NCI-H82 (cell line): Measurements from ENCODE around the gene POU4F2.

ENCODE experiments used
- DNase-seq: peaks from one replicate; lab custom pipeline; 2025; lab: John Stamatoyannopoulos, UW

The POU4F2 gene, protein sequence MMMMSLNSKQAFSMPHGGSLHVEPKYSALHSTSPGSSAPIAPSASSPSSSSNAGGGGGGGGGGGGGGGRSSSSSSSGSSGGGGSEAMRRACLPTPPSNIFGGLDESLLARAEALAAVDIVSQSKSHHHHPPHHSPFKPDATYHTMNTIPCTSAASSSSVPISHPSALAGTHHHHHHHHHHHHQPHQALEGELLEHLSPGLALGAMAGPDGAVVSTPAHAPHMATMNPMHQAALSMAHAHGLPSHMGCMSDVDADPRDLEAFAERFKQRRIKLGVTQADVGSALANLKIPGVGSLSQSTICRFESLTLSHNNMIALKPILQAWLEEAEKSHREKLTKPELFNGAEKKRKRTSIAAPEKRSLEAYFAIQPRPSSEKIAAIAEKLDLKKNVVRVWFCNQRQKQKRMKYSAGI

DNA sequence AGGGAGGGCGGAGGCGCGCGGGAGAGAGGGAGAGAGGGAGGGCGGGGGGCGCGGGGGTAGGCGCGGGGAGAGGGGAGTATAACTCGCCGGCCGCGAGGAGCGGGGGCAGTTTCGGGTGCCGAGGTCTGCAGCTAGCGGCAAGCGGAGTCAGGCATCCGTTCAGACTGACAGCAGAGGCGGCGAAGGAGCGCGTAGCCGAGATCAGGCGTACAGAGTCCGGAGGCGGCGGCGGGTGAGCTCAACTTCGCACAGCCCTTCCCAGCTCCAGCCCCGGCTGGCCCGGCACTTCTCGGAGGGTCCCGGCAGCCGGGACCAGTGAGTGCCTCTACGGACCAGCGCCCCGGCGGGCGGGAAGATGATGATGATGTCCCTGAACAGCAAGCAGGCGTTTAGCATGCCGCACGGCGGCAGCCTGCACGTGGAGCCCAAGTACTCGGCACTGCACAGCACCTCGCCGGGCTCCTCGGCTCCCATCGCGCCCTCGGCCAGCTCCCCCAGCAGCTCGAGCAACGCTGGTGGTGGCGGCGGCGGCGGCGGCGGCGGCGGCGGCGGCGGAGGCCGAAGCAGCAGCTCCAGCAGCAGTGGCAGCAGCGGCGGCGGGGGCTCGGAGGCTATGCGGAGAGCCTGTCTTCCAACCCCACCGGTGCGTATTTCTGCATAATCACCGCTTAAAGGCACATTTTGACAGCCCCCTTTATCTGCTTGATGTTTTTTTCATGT lies at the start of gene POU4F2:
Gene POU4F2 (plus strand): TSS at position 108 of the 720 bp plus-strand sequence. CDS start 248 bp downstream, at position 356.
- DNase-seq = peak; percentile 67

DNA sequence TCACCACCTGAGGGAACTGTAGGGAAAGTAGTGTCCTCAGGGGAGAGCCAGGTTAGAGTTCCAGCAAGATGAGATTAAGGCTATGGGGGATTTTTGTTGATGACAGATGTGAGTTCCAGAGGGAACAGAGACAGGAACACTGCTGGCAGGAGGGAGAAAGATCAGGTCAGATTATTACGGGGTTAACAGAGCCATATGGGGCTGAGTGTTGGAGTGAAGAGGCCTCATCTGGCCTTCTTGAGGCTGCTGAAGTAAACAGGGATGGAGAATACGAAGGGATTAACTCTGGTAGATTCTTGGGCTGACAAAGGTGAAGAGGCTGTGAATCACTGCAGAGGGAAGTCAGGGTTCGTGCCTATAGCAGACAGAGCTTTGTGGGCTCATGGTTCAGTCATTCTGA lies 47.9 kb upstream of the POU4F2 start:
- DNase-seq = peak; percentile 91

DNA sequence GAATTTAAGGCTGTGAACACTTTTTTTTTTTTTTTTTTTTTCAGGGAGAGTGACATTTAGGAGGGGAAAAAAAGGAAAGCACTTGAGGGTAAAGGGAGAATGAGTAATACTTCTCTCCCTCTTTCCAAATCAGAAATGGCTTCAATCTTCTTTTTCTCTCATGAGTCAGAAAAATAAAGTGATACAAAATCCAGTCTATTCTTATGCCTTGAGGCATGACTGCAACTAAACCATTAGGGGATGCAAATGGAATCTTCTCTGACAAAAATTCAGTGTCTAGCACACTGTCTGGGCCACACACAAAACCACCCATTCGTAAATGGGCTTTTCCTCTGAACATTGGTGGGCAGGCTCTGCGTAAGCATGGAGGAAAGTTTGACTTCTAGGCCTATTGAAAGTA lies 46.7 kb upstream of the POU4F2 start:
- no peak for DNase-seq

DNA sequence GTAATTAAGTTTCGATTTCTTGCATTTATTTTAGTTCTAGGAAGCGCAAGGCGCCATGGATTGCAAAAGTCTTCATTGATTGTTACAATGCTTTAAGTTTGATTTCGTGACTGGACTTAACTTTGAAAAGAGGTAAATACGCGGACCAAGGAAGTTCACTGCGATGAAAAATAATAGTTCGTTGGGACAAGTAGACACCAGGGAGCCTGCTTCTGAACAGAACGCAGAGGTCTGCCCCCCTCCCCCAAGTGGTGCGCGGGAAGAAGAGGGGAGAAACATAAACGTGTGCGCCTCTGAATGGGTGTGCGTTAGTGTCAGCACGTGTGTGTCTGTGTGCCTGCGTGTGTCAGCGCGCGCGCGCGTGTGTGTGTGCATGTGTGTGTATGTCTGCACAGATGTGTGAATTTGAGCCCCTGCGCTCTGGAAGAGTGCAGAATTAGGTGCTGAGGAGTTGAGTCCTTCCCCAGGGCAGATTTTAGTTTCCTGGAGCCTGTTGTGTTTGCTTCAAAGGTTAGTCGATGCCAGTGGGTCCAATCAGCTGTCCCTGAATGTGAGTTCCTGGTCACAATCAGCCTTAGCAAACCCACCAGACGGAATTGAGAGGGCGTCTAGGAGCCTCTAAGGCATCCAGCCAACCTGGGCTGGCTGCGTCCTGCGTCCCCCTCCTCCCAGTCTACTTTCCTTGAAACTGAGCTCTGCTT lies 5.8 kb upstream of the POU4F2 start:
- DNase-seq = no peak

DNA sequence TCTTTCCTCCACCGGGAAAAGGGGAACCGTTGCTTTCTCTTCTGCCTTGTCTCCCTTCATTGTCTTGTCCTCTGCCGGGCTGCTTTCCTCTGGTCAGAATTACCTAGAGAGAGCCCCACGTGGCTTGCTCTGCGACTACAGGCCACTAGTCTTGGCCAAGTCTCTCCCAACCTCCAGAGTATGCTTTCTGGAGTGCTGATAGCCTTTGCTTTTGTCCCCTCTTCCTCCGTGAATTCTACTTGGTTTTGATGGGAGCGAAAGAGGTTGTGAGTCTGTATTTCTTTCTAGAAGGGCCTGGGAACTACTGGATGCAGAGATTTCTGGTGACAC lies 5.3 kb upstream of the POU4F2 start:
- DNase-seq = peak; percentile 15

DNA sequence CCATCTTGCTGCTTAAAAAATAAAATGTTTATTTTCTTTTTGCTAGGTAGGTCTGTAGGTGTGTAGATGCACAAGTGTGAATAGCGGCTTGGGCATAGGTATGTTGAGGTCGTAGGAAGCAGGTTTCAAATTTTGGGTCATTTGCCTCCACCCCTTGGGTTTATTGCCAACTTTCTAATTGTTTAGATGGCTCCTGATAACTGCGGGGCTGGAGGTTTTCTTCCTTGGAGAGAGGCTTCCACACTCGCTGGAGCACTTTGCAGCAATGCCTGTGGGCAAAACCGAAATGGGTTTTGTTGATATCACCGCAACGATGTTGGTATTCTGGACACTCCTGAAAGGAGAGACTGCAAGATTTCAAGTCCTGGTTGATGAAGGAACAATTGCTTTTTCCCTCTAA lies 3.9 kb upstream of the POU4F2 start:
- DNase-seq = no peak

DNA sequence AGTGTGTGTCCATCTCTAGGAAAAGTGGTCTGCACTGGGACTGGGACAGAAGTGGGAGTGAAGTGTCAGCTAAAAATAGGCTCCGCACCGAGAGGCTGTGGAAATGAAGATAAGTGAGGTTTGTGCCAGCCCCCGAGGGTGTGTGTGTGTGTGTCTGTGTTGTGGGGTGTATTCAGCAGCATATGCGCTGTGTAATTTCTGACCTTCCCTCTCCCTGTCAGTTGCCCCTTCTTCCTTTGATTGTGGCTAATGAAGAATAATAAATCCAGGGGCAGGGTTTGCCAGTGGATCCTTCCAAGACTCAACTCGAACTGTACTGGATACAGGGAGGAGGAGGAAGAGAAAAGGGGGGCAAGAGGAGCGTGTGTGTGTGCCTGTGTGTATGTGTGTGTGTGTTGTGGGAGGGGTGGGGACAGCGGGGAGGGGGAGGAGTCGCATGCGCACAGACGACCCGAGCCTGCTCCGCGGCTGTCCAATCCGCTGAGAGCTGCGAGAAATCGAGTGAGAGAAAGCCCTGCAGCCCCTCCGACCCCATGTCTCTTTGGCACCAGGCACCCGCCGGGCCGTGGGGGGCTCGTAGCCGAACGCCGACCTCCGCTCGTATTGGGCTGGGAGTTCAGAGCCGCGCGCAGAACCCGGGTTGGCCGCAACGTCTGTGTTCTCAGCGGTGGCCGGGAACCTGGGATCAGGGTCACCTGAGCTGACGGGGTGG lies 916 bp upstream of the POU4F2 start:
- peak; percentile 58 for DNase-seq

DNA sequence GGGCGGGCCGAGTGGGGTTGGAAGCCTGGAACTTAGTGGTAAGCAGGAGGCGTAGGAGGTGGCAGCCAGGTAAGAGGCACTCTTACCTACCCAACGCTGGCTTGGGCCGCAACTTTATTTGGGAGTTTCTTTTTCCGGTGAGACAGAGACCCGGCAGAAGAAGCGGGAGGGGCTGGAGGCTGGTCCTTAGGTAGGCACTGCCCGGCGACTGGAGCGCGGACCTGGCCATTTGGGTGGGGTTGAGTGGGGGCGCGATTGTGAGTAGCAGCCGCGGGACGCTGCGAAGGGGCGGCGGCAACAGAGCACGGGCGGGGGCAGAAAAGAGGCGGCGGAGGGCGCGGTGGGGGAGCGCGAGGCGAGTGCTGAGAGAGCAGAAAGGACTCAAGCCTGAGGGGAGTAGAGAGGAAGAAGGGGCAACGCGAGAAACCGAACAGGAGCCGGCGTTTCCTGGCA lies 334 bp upstream of the POU4F2 start:
- no peak for DNase-seq

DNA sequence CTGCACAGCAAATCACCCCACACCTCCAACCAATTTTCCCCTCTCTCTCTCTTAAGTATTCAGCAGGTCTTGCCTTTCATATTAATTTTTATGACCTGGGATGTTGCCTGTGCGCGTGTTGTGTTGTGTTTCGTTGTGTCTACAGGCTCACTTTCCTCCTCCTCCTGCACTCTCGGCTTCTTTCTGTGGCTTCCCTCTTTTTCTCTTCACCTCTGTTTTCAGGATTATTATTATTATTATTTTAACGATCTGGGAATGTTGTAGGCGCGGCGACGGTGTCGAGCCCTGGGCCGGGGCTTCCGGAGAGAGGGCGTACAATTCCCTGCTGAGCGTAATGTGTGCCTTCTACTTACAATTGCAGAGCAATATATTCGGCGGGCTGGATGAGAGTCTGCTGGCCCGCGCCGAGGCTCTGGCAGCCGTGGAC lies 826 bp downstream of the POU4F2 start:
- DNase-seq = no peak

DNA sequence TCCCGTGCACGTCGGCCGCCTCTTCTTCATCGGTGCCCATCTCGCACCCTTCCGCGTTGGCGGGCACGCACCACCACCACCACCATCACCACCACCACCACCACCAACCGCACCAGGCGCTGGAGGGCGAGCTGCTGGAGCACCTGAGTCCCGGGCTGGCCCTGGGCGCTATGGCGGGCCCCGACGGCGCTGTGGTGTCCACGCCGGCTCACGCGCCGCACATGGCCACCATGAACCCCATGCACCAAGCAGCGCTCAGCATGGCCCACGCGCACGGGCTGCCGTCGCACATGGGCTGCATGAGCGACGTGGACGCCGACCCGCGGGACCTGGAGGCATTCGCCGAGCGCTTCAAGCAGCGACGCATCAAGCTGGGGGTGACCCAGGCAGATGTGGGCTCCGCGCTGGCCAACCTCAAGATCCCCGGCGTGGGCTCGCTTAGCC lies 1.4 kb downstream of the POU4F2 start:
- no peak for DNase-seq

DNA sequence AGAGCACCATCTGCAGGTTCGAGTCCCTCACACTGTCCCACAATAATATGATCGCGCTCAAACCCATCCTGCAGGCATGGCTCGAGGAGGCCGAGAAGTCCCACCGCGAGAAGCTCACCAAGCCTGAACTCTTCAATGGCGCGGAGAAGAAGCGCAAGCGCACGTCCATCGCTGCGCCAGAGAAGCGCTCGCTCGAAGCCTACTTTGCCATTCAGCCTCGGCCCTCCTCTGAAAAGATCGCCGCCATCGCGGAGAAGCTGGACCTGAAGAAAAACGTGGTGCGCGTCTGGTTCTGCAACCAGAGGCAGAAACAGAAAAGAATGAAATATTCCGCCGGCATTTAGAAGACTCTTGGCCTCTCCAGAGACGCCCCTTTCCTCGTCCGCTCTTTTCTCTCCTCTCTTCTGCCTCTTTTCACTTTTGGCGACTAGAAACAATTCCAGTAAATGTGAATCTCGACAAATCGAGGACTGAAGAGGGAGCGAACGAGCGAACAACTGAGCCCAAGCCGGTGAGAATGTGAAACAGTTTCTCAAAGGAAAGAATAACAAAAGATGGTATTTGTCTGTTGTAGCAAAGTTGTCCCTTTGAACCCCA lies 1.9 kb downstream of the POU4F2 start:
- DNase-seq = no peak

DNA sequence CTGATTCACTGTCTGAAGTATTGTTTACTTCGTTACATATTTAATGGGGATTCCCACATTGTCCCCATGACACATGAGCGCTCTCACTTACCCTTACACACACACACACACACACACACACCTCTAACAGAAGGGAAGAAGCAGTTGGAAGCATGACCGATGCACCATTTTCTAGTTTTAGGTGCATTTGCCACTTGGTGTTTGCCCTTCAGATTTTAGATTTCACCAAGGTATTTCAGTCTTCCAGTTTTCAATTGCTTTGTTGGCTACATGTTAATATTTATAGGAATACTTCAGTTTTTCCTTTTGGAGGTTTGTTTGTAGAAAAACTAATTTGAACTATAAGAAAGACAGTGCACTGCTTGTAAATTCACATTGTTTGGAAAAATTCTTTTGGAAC lies 3.1 kb downstream of the POU4F2 start:
- DNase-seq = no peak

DNA sequence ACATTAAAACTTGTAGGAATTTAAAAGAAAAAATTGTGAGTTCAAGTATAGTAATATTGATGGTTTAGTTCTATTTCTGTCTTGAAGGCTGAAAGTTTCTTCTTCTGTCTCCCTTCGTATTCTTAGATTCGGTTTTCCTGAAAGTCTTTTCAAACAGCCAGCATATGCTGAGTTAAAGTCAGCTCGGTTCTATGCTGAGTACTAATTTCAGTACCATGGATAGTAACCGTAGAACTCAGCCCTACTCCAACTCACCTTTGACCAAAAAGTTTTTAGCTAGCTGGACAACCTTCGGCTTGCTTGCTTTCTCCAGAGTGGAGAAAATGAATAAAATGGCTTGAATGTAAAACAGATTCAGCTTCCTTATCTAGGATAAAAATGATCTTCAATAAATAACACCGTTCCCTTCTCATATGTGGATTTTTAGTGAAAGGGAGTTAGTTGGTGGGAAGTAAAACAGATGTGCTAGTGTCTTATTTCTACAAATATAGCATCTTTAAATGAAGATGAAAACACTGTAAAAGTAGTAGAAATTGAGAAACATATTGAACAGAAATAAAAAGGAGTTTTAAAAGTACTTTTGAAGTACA lies 5.2 kb downstream of the POU4F2 start:
- DNase-seq = no peak

DNA sequence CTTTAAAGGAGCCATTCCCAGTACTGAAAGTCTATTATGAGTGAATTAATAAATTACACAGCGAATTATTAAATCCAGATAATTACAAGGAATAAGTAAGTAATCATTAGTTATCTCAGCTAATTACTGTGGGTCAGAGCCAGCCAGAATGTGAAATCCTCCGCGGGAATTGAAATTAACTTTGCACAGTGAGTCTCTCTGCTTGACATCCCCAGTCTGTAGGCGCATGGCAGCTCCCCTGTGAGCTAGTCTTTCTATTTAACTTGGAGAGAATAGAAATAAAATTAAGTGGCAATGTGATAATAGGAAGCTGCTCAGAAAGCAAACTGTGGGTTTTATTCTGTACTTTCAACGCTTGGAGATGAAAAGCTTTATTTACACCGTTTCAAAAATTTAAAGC lies 7.2 kb downstream of the POU4F2 start:
- DNase-seq = no peak

DNA sequence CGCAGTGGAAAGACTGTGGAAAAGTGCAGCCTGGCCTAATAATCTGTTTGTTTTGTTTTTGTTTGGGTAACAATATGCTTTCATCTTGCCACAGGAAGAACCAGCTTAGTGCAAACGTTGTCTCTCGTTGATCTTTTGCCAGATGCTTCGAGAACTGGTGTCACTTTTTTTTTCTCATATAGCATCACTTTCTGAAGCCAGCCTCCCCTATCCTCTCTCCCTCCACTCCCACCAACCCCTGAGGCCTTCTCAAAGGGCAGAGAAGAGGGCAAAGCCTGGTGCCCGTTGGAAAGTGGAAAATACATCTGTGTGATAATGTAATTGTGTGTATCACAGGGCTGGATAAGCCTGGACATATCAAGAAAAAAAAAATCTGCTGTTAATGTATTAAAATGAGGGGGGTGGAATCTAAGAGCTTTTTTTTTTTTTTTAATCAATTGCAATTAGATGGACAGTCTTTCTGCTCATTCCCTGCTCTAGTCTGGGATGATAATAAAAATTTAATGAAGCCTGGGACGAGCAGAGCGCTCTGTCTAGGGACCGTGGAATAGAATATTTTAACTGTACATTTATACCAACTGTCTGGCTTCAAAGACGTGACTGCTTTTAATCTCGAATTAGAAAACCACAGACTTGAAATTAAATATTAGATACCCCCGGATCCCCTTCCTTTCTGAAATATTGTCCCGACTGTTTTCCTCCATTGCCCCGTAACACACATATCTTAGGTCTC lies 8.1 kb downstream of the POU4F2 start:
- DNase-seq = peak; percentile 19

DNA sequence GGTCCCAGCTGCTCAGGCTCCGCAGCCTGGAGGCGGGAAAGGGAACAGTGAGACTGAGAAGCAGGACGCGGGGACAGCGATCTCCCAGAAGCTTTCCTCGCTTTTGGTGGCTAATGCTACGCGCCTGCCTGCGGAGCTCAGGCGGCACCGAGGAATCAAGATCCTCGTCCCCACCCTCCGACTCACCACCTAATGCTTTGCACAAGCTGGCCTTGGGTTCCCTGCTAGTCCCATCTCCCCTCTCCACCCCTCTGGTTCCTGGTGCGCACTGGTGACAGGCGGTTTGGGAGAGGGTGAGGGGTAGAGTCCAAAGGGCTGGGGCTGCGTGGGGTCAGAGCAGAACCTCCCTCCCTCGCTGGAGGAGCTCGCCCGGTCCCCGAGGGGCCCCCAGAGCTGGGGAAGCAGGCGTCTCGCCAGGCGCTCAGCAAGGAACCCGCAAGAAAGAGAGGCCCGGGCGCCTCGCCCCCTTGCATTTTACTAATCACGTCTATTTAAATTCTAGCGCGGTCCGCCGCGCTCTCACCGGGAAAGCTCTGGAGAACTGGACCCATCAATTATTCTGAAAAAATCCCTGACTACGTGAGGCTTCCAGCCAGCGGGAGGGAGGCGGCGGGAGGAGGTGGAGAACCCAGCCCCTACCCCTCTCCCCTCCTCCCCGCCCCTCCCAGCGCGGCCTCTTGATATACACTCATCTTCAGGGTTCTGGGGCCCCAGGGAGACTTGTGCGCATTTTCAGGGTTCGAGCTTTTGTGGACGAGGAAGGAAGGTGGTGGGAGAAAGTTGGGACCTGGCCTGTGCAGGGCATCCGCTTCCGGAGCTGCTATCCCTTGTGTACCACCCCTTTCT lies 9.1 kb downstream of the POU4F2 start:
- peak; percentile 56 for DNase-seq

DNA sequence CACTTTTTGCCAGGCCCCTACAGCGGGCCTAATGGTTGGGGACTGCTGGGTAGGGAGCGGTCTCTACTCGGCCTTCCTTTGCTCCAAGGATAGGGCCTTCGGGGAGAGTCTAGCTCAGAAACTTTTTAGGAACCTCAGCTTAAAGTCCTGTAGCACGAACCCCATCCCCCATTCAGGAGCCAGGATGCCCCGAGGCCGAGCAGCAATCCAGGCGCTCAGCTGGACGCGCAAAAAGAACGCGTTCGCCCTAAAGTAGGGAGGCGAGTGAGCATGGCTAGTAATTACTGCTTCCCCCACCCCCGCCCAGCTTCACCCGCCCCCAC lies 9.7 kb downstream of the POU4F2 start:
- DNase-seq = no peak

DNA sequence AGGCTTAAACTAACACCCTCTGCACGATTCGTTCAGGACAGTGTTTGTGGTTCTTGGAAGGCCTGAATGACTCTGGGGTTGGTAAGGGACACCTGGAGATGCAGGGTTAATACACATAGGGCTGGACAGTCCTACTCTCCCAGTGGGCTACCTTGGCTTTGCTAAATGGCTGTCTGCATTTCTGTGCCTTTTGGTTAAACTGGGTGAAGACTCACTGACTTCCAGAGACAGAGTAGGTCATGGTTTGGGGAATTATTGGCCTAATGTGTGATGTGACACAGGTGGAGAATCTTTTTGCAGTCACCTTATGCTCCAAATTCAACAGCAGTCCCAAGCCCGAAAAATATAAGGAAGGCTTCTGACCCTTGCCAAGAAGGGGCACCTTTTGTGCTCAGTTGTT lies 10.5 kb downstream of the POU4F2 start:
- no peak for DNase-seq

DNA sequence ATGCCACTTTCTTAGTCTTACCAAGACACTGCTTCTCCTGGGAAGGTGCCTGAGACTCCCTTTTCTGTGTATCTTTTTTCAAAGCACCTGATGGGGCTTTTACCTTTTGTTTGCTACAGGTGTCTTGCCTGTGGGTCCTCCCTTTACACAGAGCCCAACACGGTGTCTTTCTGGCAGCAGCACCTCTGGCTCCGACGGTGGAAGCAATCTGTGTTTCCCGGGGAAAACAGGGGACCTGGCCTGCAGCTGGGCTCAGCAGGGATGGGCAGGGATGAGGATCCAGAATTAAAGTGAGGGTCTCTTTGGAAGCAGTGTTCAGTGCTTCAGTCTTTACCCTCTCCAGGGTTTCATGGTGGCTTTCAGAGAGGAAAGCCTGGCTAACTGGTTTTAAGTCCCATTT lies 11.3 kb downstream of the POU4F2 start:
- DNase-seq = no peak
